Kidney (tissue), 14 donors: ENCODE data around the gene KNCN. TPM values are rescaled to one million over a fixed set of nuclear protein-coding genes. Genes with fewer than 3 reads are reported as not detected.

Experiments used
- DNase-seq, 5 donors: peaks; one replicate each; pipeline ENCODE4 v3.0.0-alpha.2; 2013 to 2020
- FAIRE-seq: peaks from 2 replicates; lab custom pipeline; 2012; peaks lifted over from hg19 to GRCh38; lab: Jason Lieb, UNC
- H3K27ac ChIP-seq, 2 donors: one replicate each; pipeline ENCODE4 v1.7.0; 2013; ENCODE audit warnings: low read depth in 2 of 2, low read length in 2 of 2, inconsistent platforms in 1 of 2
- H3K27me3 ChIP-seq: one replicate; pipeline ENCODE4 v1.7.1; 2013; ENCODE audit warnings: low read length, inconsistent platforms; ENCODE audit not compliant: control insufficient read depth, insufficient read depth
- H3K36me3 ChIP-seq, 3 donors: one replicate each; pipeline versions ENCODE4 v1.7.0 to v1.7.1; 2013; ENCODE audit warnings: low read length in 3 of 3, control low read depth in 1 of 3, inconsistent platforms in 1 of 3; ENCODE audit not compliant: insufficient read depth in 3 of 3, control insufficient read depth in 2 of 3
- H3K4me1 ChIP-seq, 3 donors: one replicate each; pipeline versions ENCODE4 v1.7.0 to v1.7.1; 2013; ENCODE audit warnings: low read length in 3 of 3, inconsistent platforms in 1 of 3, low read depth in 1 of 3; ENCODE audit not compliant: control insufficient read depth in 2 of 3, insufficient read depth in 2 of 3
- H3K4me3 ChIP-seq, 3 donors: one replicate each; pipeline versions ENCODE4 v1.7.0 to v1.8.1; 2013; ENCODE audit warnings: low read length in 3 of 3, control low read depth in 1 of 3, inconsistent platforms in 1 of 3
- H3K9ac ChIP-seq, 3 donors: one replicate each; pipeline versions ENCODE4 v1.7.0 to v1.7.1; 2013; ENCODE audit warnings: low read length in 3 of 3, control low read depth in 1 of 3, inconsistent platforms in 1 of 3
- H3K9me3 ChIP-seq, 3 donors: one replicate each; pipeline versions ENCODE4 v1.7.0 to v1.7.1; 2013; ENCODE audit warnings: low read length in 3 of 3, control low read depth in 1 of 3, inconsistent platforms in 1 of 3; ENCODE audit not compliant: control insufficient read depth in 2 of 3, insufficient read depth in 1 of 3
- CTCF ChIP-seq: IDR thresholded peaks from 3 replicates; pipeline ENCODE4 v1.5.1; 2012; ENCODE audit warnings: mild to moderate bottlenecking, moderate library complexity, borderline replicate concordance; ENCODE audit not compliant: insufficient read depth; ENCODE audit errors: extremely low read depth
- intact Hi-C: fragments of 100-400 bp; cut with DNase I; formaldehyde crosslinking; loops from one replicate; pipeline ENCODE4 v1.11.1; 2022
- polyA plus RNA-seq: library from polyadenylated mRNA; stranded (reverse); fragments of 350-450 nt; fragmentation: Illumina TruSeq; extraction: RNeasy Lipid Tissue Mini Kit (QIAGEN cat#74804); gene quantifications from one replicate; pipeline ENCODE4 v1.2.3, GENCODE V29; 2014; ENCODE audit warnings: low read depth, low replicate concordance; ENCODE audit not compliant: insufficient read depth
- total RNA-seq: library from RNA; stranded (reverse); fragmentation: NEBNext Ultra II Directional; extraction: Animal tissue kit (Norgen Biotek cat#: 25700); gene quantifications from one replicate; pipeline ENCODE4 v1.2.1, GENCODE V29; 2021
- donor health status: control.
- donor health status: control.
- donor health status: control.
- donor health status: control.
- donor health status: control.
- donor health status: DM: yes; HTN: yes; CAD: no.
- donor health status: Normal renal cell carcinoma (clear cell type).

Gene KNCN
- total and polyA plus RNA-seq, 2 donors from 2014 or later = not detected

- Histone ChIP-seq H3K9me3 (no peaks in the 10 kb centered on the region), H3K27ac (no peak overlapping the region)
- FAIRE-seq = no peak
These were observed 30.0 kb downstream of the KNCN start for GRCh38 chr1:46521414-46521813.

GRCh38 chr1:46520063-46520911, 31.2 kb downstream of the KNCN start:
- H3K9me3 ChIP-seq = no peaks in the 10 kb centered on the region
- DNase-seq (peak in 4 of 5 donors; percentile 67 to 78 (median 76)), FAIRE-seq (no peak)
- H3K36me3 ChIP-seq = no peaks in the 10 kb centered on the region
- H3K27ac ChIP-seq = no peak overlapping the region
- TF ChIP-seq CTCF = no peak
- H3K4me3 ChIP-seq = no peak overlapping the region
- intact Hi-C loops = no loop called here
- peaks cover 4% of the 10 kb centered on the region for H3K27me3 ChIP-seq
- H3K4me1 ChIP-seq = peaks cover 0 to 6% (median 0%) of the 10 kb centered on the region in 3 donors
- H3K9ac ChIP-seq = no peak overlapping the region

More at GRCh38 chr1:46521414-46521813, 30.0 kb downstream of the KNCN start:
- Histone ChIP-seq H3K36me3 (no peaks in the 10 kb centered on the region), H3K4me1 (peaks cover 0 to 6% (median 0%) of the 10 kb centered on the region in 3 donors), H3K9ac (no peak overlapping the region), H3K27me3 (peaks cover 7% of the 10 kb centered on the region), H3K4me3 (no peak overlapping the region)
- intact Hi-C loops = no loop called here
- peak in 1 of 5 donors; percentile 11 for DNase-seq
- no peak for TF ChIP-seq CTCF

- H3K4me1 ChIP-seq = peaks cover 0 to 6% (median 0%) of the 10 kb centered on the region in 3 donors
- H3K4me3 ChIP-seq = no peak overlapping the region
- intact Hi-C loops = no loop called here
- no peak overlapping the region for H3K9ac ChIP-seq
- no peaks in the 10 kb centered on the region for H3K36me3 ChIP-seq
- H3K9me3 ChIP-seq = no peaks in the 10 kb centered on the region
- no peak for TF ChIP-seq CTCF
- H3K27ac ChIP-seq = no peak overlapping the region
- peaks cover 4% of the 10 kb centered on the region for H3K27me3 ChIP-seq
- peak in 1 of 5 donors; percentile 8 for DNase-seq
- FAIRE-seq = no peak
These were observed 32.2 kb downstream of the KNCN start for GRCh38 chr1:46519209-46519608.
